Astrocyte (in vitro differentiated cells and primary cell): ENCODE data around the gene FOXL1. TPM values are rescaled to one million over a fixed set of nuclear protein-coding genes. Genes with fewer than 3 reads are reported as not detected.

Source experiments
- DNase-seq: peaks from one replicate; pipeline ENCODE4 v3.0.0-alpha.2; 2010; ENCODE audit warnings: low read depth
- FAIRE-seq: peaks from 2 replicates; lab custom pipeline; 2011; peaks lifted over from hg19 to GRCh38; lab: Jason Lieb, UNC
- H2AFZ ChIP-seq: 2 replicates; pipeline ENCODE4 v1.6.0; 2012; ENCODE audit warnings: low read depth, low read length, inconsistent platforms
- H3K27ac ChIP-seq: 2 replicates; pipeline ENCODE4 v1.5.1; 2011; ENCODE audit warnings: low read depth, low read length, inconsistent platforms
- H3K27me3 ChIP-seq: 2 replicates; pipeline ENCODE4 v1.6.0; 2011; ENCODE audit warnings: low read length, inconsistent platforms; ENCODE audit not compliant: insufficient read depth
- H3K36me3 ChIP-seq: 2 replicates; pipeline ENCODE4 v1.5.1; 2011; ENCODE audit warnings: low read length, inconsistent platforms; ENCODE audit not compliant: insufficient read depth
- H3K4me1 ChIP-seq: 2 replicates; pipeline ENCODE4 v1.5.1; 2011; ENCODE audit warnings: low read length, inconsistent platforms; ENCODE audit not compliant: insufficient read depth
- H3K4me2 ChIP-seq: 2 replicates; pipeline ENCODE4 v1.6.0; 2012; ENCODE audit warnings: low read length, inconsistent platforms
- H3K4me3 ChIP-seq: 2 replicates; pipeline ENCODE4 v1.5.1; 2011; ENCODE audit warnings: low read depth, mild to moderate bottlenecking, low read length, inconsistent platforms; ENCODE audit not compliant: insufficient read depth
- H3K79me2 ChIP-seq: 2 replicates; pipeline ENCODE4 v1.6.0; 2012; ENCODE audit warnings: mild to moderate bottlenecking, low read length, inconsistent platforms; ENCODE audit not compliant: insufficient read depth
- H3K9ac ChIP-seq: 2 replicates; pipeline ENCODE4 v1.6.0; 2012; ENCODE audit warnings: mild to moderate bottlenecking, low read length, inconsistent platforms
- H3K9me3 ChIP-seq: 2 replicates; pipeline ENCODE4 v1.5.1; 2012; ENCODE audit warnings: low read depth, mild to moderate bottlenecking, low read length, inconsistent platforms; ENCODE audit not compliant: insufficient read depth
- H4K20me1 ChIP-seq: 2 replicates; pipeline ENCODE4 v1.6.0; 2012; ENCODE audit warnings: low read length, inconsistent platforms; ENCODE audit not compliant: insufficient read depth
- H3K27ac Mint-ChIP-seq: one replicate; pipeline ENCODE4 v1.8.0; 2021; ENCODE audit warnings: mild to moderate bottlenecking, mixed read lengths; ENCODE audit not compliant: unreplicated experiment
- H3K27me3 Mint-ChIP-seq: one replicate; pipeline ENCODE4 v1.8.0; 2021; ENCODE audit warnings: low read depth, mixed read lengths; ENCODE audit not compliant: unreplicated experiment
- H3K36me3 Mint-ChIP-seq: one replicate; pipeline ENCODE4 v1.8.0; 2021; ENCODE audit warnings: low read depth, mixed read lengths; ENCODE audit not compliant: unreplicated experiment
- H3K4me1 Mint-ChIP-seq: one replicate; pipeline ENCODE4 v1.8.0; 2021; ENCODE audit warnings: low read depth, mixed read lengths; ENCODE audit not compliant: unreplicated experiment
- H3K4me3 Mint-ChIP-seq: one replicate; pipeline ENCODE4 v1.8.0; 2021; ENCODE audit warnings: mild to moderate bottlenecking, moderate library complexity, mixed read lengths; ENCODE audit not compliant: unreplicated experiment
- H3K9me3 Mint-ChIP-seq: one replicate; pipeline ENCODE4 v1.8.0; 2021; ENCODE audit warnings: mild to moderate bottlenecking, mixed read lengths; ENCODE audit not compliant: unreplicated experiment
- EZH2 ChIP-seq: IDR thresholded peaks from 2 replicates; pipeline ENCODE4 v1.6.1; 2012; ENCODE audit warnings: mild to moderate bottlenecking, low read length, inconsistent platforms; ENCODE audit not compliant: insufficient read depth
- total RNA-seq: library from RNA; stranded (reverse); gene quantifications from 2 replicates; pipeline ENCODE4 v1.2.1, GENCODE V29; 2021
- TF ChIP-seq, protein P1 (sequence below): IDR thresholded peaks from 2 replicates; pipeline ENCODE4 v1.5.1; 2011; ENCODE audit warnings: low read depth, mild to moderate bottlenecking, inconsistent platforms, low read length, moderate library complexity; ENCODE audit not compliant: insufficient read depth

The FOXL1 gene
- total RNA-seq, 1 donor from 2014 or later, result 6.1 TPM

DNA sequence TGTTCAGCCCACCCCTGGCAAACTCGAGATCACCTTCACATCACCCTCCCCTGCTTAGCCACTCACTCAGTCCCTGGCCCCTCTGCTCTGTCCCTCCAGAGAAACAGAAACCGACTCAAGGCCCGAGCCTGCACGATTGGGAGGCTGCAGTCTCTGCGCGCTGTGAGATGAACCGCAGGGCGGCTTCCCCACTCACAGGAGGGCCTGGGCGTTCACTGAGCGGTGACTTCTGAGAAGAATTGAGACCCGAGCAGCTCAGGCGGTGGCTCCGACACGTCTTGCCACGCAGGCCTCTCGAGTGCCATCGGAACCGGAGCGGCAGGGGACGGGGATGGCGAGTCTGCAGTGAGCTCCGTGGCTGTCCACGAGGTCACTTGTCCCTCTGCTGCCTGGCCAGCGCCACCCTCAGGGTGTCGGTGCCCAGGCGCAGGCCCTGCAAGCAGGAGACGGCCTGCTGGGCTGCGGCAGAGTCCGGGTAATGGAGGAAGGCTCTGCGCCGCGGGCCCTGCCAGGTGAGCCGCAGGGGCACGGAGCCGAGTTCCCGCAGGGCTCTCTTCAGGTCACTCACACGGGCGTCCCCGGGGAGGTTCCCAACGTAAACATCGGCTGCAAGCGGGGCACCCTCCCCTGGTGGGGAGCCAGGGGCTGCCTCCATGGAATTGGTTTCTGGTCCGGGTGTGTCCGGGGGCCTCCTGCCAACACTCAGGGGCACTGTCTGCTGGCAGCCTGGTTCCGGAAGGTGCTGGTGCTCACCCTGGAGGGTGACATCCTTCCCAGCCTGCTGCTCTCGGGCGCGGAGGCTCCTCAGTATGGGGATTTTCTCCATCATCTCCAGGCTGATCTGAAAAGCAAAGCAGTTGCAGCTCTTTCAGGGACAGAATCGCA is 46.5 kb upstream of the FOXL1 start:
- no peak for DNase-seq
- H3K4me3 Mint-ChIP-seq, result no peak overlapping the region
- no peaks in the 10 kb centered on the region for H3K36me3 ChIP-seq
- H3K4me2 ChIP-seq, result no peak overlapping the region
- no peak overlapping the region for H3K4me3 ChIP-seq
- no peak for FAIRE-seq
- no peak overlapping the region for H3K27ac ChIP-seq
- H4K20me1 ChIP-seq, result no peaks in the 10 kb centered on the region
- H3K27ac Mint-ChIP-seq, result no peak overlapping the region
- H2AFZ ChIP-seq, result no peak overlapping the region
- no peaks in the 10 kb centered on the region for H3K9me3 ChIP-seq
- H3K36me3 Mint-ChIP-seq, result peaks cover 9% of the 10 kb centered on the region
- H3K9me3 Mint-ChIP-seq, result no peaks in the 10 kb centered on the region
- no peak overlapping the region for H3K9ac ChIP-seq
- no peaks in the 10 kb centered on the region for H3K4me1 ChIP-seq
- H3K79me2 ChIP-seq, result no peaks in the 10 kb centered on the region
- TF ChIP-seq, protein P1, sequence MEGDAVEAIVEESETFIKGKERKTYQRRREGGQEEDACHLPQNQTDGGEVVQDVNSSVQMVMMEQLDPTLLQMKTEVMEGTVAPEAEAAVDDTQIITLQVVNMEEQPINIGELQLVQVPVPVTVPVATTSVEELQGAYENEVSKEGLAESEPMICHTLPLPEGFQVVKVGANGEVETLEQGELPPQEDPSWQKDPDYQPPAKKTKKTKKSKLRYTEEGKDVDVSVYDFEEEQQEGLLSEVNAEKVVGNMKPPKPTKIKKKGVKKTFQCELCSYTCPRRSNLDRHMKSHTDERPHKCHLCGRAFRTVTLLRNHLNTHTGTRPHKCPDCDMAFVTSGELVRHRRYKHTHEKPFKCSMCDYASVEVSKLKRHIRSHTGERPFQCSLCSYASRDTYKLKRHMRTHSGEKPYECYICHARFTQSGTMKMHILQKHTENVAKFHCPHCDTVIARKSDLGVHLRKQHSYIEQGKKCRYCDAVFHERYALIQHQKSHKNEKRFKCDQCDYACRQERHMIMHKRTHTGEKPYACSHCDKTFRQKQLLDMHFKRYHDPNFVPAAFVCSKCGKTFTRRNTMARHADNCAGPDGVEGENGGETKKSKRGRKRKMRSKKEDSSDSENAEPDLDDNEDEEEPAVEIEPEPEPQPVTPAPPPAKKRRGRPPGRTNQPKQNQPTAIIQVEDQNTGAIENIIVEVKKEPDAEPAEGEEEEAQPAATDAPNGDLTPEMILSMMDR, result no peak
- no peak for TF ChIP-seq EZH2
- H3K27me3 ChIP-seq, result no peaks in the 10 kb centered on the region
- no peaks in the 10 kb centered on the region for H3K27me3 Mint-ChIP-seq
- no peaks in the 10 kb centered on the region for H3K4me1 Mint-ChIP-seq

DNA sequence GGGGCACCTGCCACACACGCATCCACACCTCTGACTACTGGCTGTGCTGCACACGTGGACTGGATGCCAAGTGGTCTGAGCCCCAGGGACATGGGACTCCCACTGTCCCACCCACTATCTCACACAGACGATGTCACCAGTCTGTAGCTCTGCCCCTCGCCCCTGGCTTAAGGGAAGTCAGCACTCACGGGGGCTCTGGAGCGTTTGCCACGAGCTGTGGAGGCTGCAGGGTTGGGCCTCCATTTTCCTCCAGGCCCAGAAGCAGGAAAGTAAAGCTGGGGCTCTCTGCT is 45.9 kb upstream of the FOXL1 start:
- Histone ChIP-seq H3K79me2 (no peaks in the 10 kb centered on the region), H3K27ac (no peak overlapping the region), H3K9me3 (no peaks in the 10 kb centered on the region), H4K20me1 (no peaks in the 10 kb centered on the region), H3K9ac (no peak overlapping the region), H3K27me3 (no peaks in the 10 kb centered on the region), H2AFZ (no peak overlapping the region), H3K4me1 (no peaks in the 10 kb centered on the region), H3K36me3 (peaks cover 2% of the 10 kb centered on the region), H3K4me2 (no peak overlapping the region), H3K4me3 (no peak overlapping the region)
- Mint-ChIP-seq H3K27me3 (no peaks in the 10 kb centered on the region), H3K4me1 (no peaks in the 10 kb centered on the region), H3K4me3 (no peak overlapping the region), H3K27ac (no peak overlapping the region), H3K36me3 (peaks cover 9% of the 10 kb centered on the region), H3K9me3 (no peaks in the 10 kb centered on the region)
- DNase-seq (no peak), FAIRE-seq (no peak)
- TF ChIP-seq EZH2, result no peak
- TF ChIP-seq, protein P1, result no peak

DNA sequence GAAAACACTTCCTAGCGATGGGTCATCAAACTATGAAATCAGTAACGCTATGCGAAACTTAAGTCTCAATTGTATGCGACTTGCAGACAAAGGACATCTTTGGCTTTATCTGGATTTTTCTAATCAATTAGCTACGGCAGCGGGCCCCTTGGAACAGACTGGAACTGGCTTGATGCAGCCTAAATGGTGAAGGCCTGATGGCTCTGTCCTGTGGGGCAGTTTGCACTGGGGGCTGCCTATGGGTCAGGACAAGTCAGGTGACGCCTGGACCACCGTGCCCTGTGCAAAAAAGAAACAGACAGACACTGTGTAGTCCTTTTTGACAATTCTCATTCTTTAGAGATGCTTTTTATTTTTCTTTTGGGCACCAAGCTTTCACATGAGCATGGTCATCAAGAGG is 45.3 kb upstream of the FOXL1 start:
- no peak overlapping the region for H3K9ac ChIP-seq
- H3K4me3 Mint-ChIP-seq, result no peak overlapping the region
- peaks cover 4% of the 10 kb centered on the region for H3K36me3 ChIP-seq
- H3K9me3 Mint-ChIP-seq, result no peaks in the 10 kb centered on the region
- no peaks in the 10 kb centered on the region for H3K4me1 ChIP-seq
- no peak overlapping the region for H3K27ac ChIP-seq
- no peaks in the 10 kb centered on the region for H3K27me3 ChIP-seq
- DNase-seq, result no peak
- H3K9me3 ChIP-seq, result no peaks in the 10 kb centered on the region
- H2AFZ ChIP-seq, result no peak overlapping the region
- H3K4me1 Mint-ChIP-seq, result no peaks in the 10 kb centered on the region
- no peak overlapping the region for H3K27ac Mint-ChIP-seq
- no peak overlapping the region for H3K4me2 ChIP-seq
- no peak for TF ChIP-seq EZH2
- TF ChIP-seq, protein P1, result no peak
- H4K20me1 ChIP-seq, result no peaks in the 10 kb centered on the region
- no peak overlapping the region for H3K4me3 ChIP-seq
- no peak for FAIRE-seq
- peaks cover 10% of the 10 kb centered on the region for H3K36me3 Mint-ChIP-seq
- H3K79me2 ChIP-seq, result no peaks in the 10 kb centered on the region
- H3K27me3 Mint-ChIP-seq, result no peaks in the 10 kb centered on the region
